ENCODE results near the gene PCLAF. TPM values are rescaled to one million over a fixed set of nuclear protein-coding genes. Genes with fewer than 3 reads are reported as not detected.

PCLAF gene
- total and polyA plus RNA-seq, 4 donors: 1.4 to 72.2 (median 3.4) TPM

DNA sequence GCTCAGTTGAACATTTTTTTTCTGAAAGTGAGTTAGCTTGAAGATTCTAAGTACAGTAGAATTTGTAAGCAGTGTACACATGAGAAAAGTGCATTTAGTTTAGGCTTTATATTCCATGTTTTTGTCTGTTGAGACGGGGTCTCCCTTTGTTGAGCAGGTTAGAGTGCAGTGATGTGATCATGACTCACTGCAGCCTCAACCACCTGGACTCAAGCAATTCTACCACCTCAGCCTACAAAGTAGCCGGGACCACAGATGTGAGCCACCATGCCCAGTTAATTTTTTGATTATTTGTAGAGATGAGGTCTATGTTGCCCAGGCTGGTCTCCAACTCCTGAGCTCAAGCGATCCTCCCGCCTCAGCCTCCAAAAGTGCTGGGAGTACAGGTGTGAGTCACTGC is 20.0 kb downstream of the PCLAF start:
- Histone ChIP-seq H3K9ac (ENCODE audit: low read depth in 1 of 2, low read length in 2 of 2) (no peak overlapping the region), H3K9me3 (ENCODE audit: control insufficient read depth in 4 of 4, low read length in 3 of 4) (no peaks in the 10 kb centered on the region), H3K4me3 (ENCODE audit: low read depth in 1 of 3, low read length in 3 of 3) (no peak overlapping the region), H3K27me3 (ENCODE audit: control insufficient read depth in 4 of 4, insufficient read depth in 4 of 4, low read length in 3 of 4) (no peaks in the 10 kb centered on the region), H3K27ac (ENCODE audit: low read depth in 1 of 2, low read length in 2 of 2) (no peak overlapping the region), H3K4me1 (ENCODE audit: control insufficient read depth in 4 of 4, insufficient read depth in 4 of 4, low read length in 3 of 4) (peaks cover 0 to 8% (median 6%) of the 10 kb centered on the region in 4 donors), H3K36me3 (ENCODE audit: control insufficient read depth in 4 of 4, insufficient read depth in 3 of 4, low read depth in 1 of 4, low read length in 3 of 4) (no peaks in the 10 kb centered on the region)
- no peak for TF ChIP-seq TAF1 (conservative IDR thresholded peaks at IDR 0.05)
- TF ChIP-seq, protein P1, sequence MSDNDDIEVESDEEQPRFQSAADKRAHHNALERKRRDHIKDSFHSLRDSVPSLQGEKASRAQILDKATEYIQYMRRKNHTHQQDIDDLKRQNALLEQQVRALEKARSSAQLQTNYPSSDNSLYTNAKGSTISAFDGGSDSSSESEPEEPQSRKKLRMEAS (IDR thresholded peaks at IDR 0.05): no peak
- TF ChIP-seq, protein P2, sequence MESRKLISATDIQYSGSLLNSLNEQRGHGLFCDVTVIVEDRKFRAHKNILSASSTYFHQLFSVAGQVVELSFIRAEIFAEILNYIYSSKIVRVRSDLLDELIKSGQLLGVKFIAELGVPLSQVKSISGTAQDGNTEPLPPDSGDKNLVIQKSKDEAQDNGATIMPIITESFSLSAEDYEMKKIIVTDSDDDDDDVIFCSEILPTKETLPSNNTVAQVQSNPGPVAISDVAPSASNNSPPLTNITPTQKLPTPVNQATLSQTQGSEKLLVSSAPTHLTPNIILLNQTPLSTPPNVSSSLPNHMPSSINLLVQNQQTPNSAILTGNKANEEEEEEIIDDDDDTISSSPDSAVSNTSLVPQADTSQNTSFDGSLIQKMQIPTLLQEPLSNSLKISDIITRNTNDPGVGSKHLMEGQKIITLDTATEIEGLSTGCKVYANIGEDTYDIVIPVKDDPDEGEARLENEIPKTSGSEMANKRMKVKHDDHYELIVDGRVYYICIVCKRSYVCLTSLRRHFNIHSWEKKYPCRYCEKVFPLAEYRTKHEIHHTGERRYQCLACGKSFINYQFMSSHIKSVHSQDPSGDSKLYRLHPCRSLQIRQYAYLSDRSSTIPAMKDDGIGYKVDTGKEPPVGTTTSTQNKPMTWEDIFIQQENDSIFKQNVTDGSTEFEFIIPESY (IDR thresholded peaks at IDR 0.05): no peak
- TF ChIP-seq HNF4G (IDR thresholded peaks at IDR 0.05): no peak
- no peak for DNase-seq (ENCODE audit: low spot score)
- 97% methylated on average over 4 of the region's 4 CpGs for WGBS

GRCh38 chr15:64356710-64357040 is 24.6 kb downstream of the PCLAF start:
- Histone ChIP-seq H3K4me3 (ENCODE audit: low read depth in 1 of 3, low read length in 3 of 3) (peak overlapping the region; percentile 89 to 99 (median 89)), H3K4me1 (ENCODE audit: control insufficient read depth in 4 of 4, insufficient read depth in 4 of 4, low read length in 3 of 4) (peaks cover 0 to 16% (median 13%) of the 10 kb centered on the region in 4 donors), H3K36me3 (ENCODE audit: control insufficient read depth in 4 of 4, insufficient read depth in 3 of 4, low read depth in 1 of 4, low read length in 3 of 4) (no peaks in the 10 kb centered on the region), H3K27me3 (ENCODE audit: control insufficient read depth in 4 of 4, insufficient read depth in 4 of 4, low read length in 3 of 4) (no peaks in the 10 kb centered on the region), H3K9me3 (ENCODE audit: control insufficient read depth in 4 of 4, low read length in 3 of 4) (no peaks in the 10 kb centered on the region), H3K27ac (ENCODE audit: low read depth in 1 of 2, low read length in 2 of 2) (peak overlapping the region in 1 of 2 donors; percentile 34), H3K9ac (ENCODE audit: low read depth in 1 of 2, low read length in 2 of 2) (peak overlapping the region; percentile 65 to 74)
- TF ChIP-seq SP1 (IDR thresholded peaks at IDR 0.05) (no peak), FOXA2 (IDR thresholded peaks at IDR 0.05) (no peak), EGR1 (IDR thresholded peaks at IDR 0.05; ENCODE audit: low read depth in 2 of 2) (no peak), JUND (IDR thresholded peaks at IDR 0.05) (no peak), NR2F2 (IDR thresholded peaks at IDR 0.05) (no peak), YY1 (IDR thresholded peaks at IDR 0.05) (no peak), RAD21 (IDR thresholded peaks at IDR 0.05) (no peak), TAF1 (conservative IDR thresholded peaks at IDR 0.05) (no peak), HNF4G (IDR thresholded peaks at IDR 0.05) (no peak), FOXA1 (IDR thresholded peaks at IDR 0.05) (no peak), GABPA (IDR thresholded peaks at IDR 0.05 in 1 of 2, conservative IDR thresholded peaks at IDR 0.05 in 1 of 2) (no peak), HNF4A (conservative IDR thresholded peaks at IDR 0.05) (no peak)
- TF ChIP-seq, protein P2 (IDR thresholded peaks at IDR 0.05): no peak
- TF ChIP-seq, protein P1 (IDR thresholded peaks at IDR 0.05): no peak
- TF ChIP-seq, protein P3, sequence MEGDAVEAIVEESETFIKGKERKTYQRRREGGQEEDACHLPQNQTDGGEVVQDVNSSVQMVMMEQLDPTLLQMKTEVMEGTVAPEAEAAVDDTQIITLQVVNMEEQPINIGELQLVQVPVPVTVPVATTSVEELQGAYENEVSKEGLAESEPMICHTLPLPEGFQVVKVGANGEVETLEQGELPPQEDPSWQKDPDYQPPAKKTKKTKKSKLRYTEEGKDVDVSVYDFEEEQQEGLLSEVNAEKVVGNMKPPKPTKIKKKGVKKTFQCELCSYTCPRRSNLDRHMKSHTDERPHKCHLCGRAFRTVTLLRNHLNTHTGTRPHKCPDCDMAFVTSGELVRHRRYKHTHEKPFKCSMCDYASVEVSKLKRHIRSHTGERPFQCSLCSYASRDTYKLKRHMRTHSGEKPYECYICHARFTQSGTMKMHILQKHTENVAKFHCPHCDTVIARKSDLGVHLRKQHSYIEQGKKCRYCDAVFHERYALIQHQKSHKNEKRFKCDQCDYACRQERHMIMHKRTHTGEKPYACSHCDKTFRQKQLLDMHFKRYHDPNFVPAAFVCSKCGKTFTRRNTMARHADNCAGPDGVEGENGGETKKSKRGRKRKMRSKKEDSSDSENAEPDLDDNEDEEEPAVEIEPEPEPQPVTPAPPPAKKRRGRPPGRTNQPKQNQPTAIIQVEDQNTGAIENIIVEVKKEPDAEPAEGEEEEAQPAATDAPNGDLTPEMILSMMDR (IDR thresholded peaks at IDR 0.05; ENCODE audit: low read depth, low read length, missing input control): no peak
- TF ChIP-seq, protein P4, sequence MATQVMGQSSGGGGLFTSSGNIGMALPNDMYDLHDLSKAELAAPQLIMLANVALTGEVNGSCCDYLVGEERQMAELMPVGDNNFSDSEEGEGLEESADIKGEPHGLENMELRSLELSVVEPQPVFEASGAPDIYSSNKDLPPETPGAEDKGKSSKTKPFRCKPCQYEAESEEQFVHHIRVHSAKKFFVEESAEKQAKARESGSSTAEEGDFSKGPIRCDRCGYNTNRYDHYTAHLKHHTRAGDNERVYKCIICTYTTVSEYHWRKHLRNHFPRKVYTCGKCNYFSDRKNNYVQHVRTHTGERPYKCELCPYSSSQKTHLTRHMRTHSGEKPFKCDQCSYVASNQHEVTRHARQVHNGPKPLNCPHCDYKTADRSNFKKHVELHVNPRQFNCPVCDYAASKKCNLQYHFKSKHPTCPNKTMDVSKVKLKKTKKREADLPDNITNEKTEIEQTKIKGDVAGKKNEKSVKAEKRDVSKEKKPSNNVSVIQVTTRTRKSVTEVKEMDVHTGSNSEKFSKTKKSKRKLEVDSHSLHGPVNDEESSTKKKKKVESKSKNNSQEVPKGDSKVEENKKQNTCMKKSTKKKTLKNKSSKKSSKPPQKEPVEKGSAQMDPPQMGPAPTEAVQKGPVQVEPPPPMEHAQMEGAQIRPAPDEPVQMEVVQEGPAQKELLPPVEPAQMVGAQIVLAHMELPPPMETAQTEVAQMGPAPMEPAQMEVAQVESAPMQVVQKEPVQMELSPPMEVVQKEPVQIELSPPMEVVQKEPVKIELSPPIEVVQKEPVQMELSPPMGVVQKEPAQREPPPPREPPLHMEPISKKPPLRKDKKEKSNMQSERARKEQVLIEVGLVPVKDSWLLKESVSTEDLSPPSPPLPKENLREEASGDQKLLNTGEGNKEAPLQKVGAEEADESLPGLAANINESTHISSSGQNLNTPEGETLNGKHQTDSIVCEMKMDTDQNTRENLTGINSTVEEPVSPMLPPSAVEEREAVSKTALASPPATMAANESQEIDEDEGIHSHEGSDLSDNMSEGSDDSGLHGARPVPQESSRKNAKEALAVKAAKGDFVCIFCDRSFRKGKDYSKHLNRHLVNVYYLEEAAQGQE (IDR thresholded peaks at IDR 0.05): no peak
- TF ChIP-seq, protein P5, sequence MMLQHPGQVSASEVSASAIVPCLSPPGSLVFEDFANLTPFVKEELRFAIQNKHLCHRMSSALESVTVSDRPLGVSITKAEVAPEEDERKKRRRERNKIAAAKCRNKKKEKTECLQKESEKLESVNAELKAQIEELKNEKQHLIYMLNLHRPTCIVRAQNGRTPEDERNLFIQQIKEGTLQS (IDR thresholded peaks at IDR 0.05): no peak
- DNase-seq (ENCODE audit: low spot score): no peak
- 43% methylated on average over 5 of the region's 5 CpGs for WGBS

All from liver (tissue), 9 donors.